HepG2 (cell line): Measurements from ENCODE around the gene TOB1. TPM values are rescaled to one million over a fixed set of nuclear protein-coding genes. Genes with fewer than 3 reads are reported as not detected.

Experiments used
- ATAC-seq: fragments of 200-7000 bp; cut with Tn5 transposase; 3 replicates; pipeline ENCODE4 v1.9.1; 2020; ENCODE audit warnings: mild to moderate bottlenecking, moderate library complexity
- BruUV-seq: library from RNA; stranded (reverse); fragments of 400-500 nt; replicated peaks from 2 replicates; lab custom pipeline; 2021; lab: Mats Ljungman, UMichigan
- CTCF ChIA-PET: fragments of 300-600 bp; formaldehyde crosslinking; extraction: SDS; loops from one replicate; lab custom pipeline; 2021; ENCODE audit warnings: low total read pairs, inconsistent platforms, low intra/inter-chr PET ratio; lab: Yijun Ruan, JAX
- POLR2A ChIA-PET: fragments of 350-600 bp; sonication (Branson Sonifier 250); formaldehyde crosslinking; loops from one replicate; lab custom pipeline; 2020; ENCODE audit warnings: antibody characterized with exemption, inconsistent platforms; lab: Yijun Ruan, JAX
- DNase-seq: peaks from one replicate; pipeline ENCODE4 v3.0.0-alpha.2; 2015; ENCODE audit warnings: low spot score
- FAIRE-seq: peaks from 3 replicates; lab custom pipeline; 2011; peaks lifted over from hg19 to GRCh38; lab: Jason Lieb, UNC
- H2AFZ ChIP-seq: one replicate; pipeline ENCODE4 v1.6.1; 2011; ENCODE audit warnings: low read length, inconsistent platforms
- H3K27ac ChIP-seq: fragments of 300-600 bp; 3 replicates; pipeline ENCODE4 v1.8.0; 2011; ENCODE audit warnings: mixed run types, mild to moderate bottlenecking, mixed read lengths, low read length, inconsistent platforms; ENCODE audit not compliant: insufficient read depth; ENCODE audit errors: extremely low read length
- H3K27me3 ChIP-seq, 2 experiments: fragments of 200-600 bp in 1 of 2; 2 replicates in 1 of 2; 3 replicates in 1 of 2; pipeline versions ENCODE4 v1.6.0 to v1.8.0; 2011; ENCODE audit warnings: low read length in 2 of 2, mild to moderate bottlenecking in 2 of 2, moderate library complexity in 2 of 2, inconsistent platforms in 1 of 2; ENCODE audit not compliant: insufficient read depth in 2 of 2, control insufficient read depth in 1 of 2
- H3K36me3 ChIP-seq, 2 experiments: fragments of 200-600 bp in 1 of 2; replicated peaks in 1 of 2; 2 replicates in 1 of 2; 3 replicates in 1 of 2; pipeline versions ENCODE4 v1.5.1 to v1.8.0; 2011; ENCODE audit warnings: low read length in 2 of 2, inconsistent platforms in 1 of 2; ENCODE audit not compliant: insufficient read depth in 2 of 2, control insufficient read depth in 1 of 2
- H3K4me1 ChIP-seq: 2 replicates; pipeline ENCODE4 v1.5.1; 2012; ENCODE audit warnings: low read length, inconsistent platforms; ENCODE audit not compliant: insufficient read depth
- H3K4me2 ChIP-seq: 2 replicates; pipeline ENCODE4 v1.6.0; 2011; ENCODE audit warnings: low read depth, low read length, inconsistent platforms
- H3K4me3 ChIP-seq, 3 experiments: fragments of 200-600 bp in 1 of 3; sonication (generic), shearing (Covaris generic) in 1 of 3; replicated peaks in 1 of 3; 2 replicates each; pipeline ENCODE4 v1.5.1; 2011 to 2016; ENCODE audit warnings: low read length in 3 of 3, inconsistent platforms in 2 of 3, low read depth in 2 of 3, mild to moderate bottlenecking in 2 of 3, control low read depth in 1 of 3, mixed read lengths in 1 of 3; ENCODE audit not compliant: insufficient read depth in 1 of 3
- H3K79me2 ChIP-seq: one replicate; pipeline ENCODE4 v1.6.1; 2011; ENCODE audit warnings: low read length, inconsistent platforms; ENCODE audit not compliant: insufficient read depth
- H3K9ac ChIP-seq: 2 replicates; pipeline ENCODE4 v1.6.0; 2011; ENCODE audit warnings: mild to moderate bottlenecking, low read depth, low read length, inconsistent platforms; ENCODE audit not compliant: insufficient read depth
- H3K9me3 ChIP-seq: 2 replicates; pipeline ENCODE4 v1.5.1; 2012; ENCODE audit warnings: mild to moderate bottlenecking, low read length
- H4K20me1 ChIP-seq: 2 replicates; pipeline ENCODE4 v1.6.0; 2011; ENCODE audit warnings: inconsistent platforms, mild to moderate bottlenecking, low read length, moderate library complexity; ENCODE audit not compliant: insufficient read depth
- ATF7 ChIP-seq, 2 experiments: fragments of 450-650 bp in 1 of 2; sonication (generic) in 1 of 2; formaldehyde crosslinking in 1 of 2; IDR thresholded peaks; 2 replicates each; pipeline versions ENCODE4 v1.4.0 to v1.6.1; 2016 to 2020; ENCODE audit warnings: antibody characterized with exemption in 1 of 2, mild to moderate bottlenecking in 1 of 2, missing genetic modification reagents in 1 of 2
- ISL2 ChIP-seq: sonication (generic); formaldehyde crosslinking; IDR thresholded peaks from 2 replicates; pipeline ENCODE4 v1.5.0; 2020; ENCODE audit warnings: missing genetic modification reagents
- KDM2A ChIP-seq: sonication (generic); formaldehyde crosslinking; IDR thresholded peaks from 2 replicates; pipeline ENCODE4 v1.4.0; 2020; ENCODE audit warnings: low read depth, missing genetic modification reagents, borderline replicate concordance
- KDM5B ChIP-seq: sonication (generic); formaldehyde crosslinking; IDR thresholded peaks from 2 replicates; pipeline ENCODE4 v1.4.0; 2020; ENCODE audit warnings: missing genetic modification reagents, mild to moderate bottlenecking, borderline replicate concordance
- NR3C1 ChIP-seq: sonication (generic); formaldehyde crosslinking; IDR thresholded peaks from 2 replicates; pipeline ENCODE4 v1.4.0; 2020; ENCODE audit warnings: missing genetic modification reagents
- PCBP1 ChIP-seq: fragments of 200-400 bp; formaldehyde crosslinking; IDR thresholded peaks from 2 replicates; pipeline ENCODE4 v1.6.1; 2017; ENCODE audit warnings: mild to moderate bottlenecking, low read depth, low read length, borderline replicate concordance
- SIN3A ChIP-seq: IDR thresholded peaks from 2 replicates; pipeline ENCODE4 v1.6.1; 2011; ENCODE audit warnings: low read depth, mild to moderate bottlenecking, control low read depth, low read length, borderline replicate concordance
- ZBTB1 ChIP-seq: sonication (generic); formaldehyde crosslinking; IDR thresholded peaks from 2 replicates; pipeline ENCODE4 v1.4.0; 2020; ENCODE audit warnings: missing genetic modification reagents, borderline replicate concordance
- ZBTB10 ChIP-seq: sonication (generic); formaldehyde crosslinking; IDR thresholded peaks from 2 replicates; pipeline ENCODE4 v1.4.0; 2020; ENCODE audit warnings: missing genetic modification reagents, borderline replicate concordance
- ZBTB39 ChIP-seq: sonication (generic); formaldehyde crosslinking; IDR thresholded peaks from 2 replicates; pipeline ENCODE4 v1.5.0; 2020; ENCODE audit warnings: missing genetic modification reagents
- ZNF614 ChIP-seq: IDR thresholded peaks from 2 replicates; pipeline ENCODE4 v1.6.1; 2018; ENCODE audit warnings: missing biosample characterization, missing genetic modification reagents, inconsistent platforms, borderline replicate concordance
- WGBS: methylation state at CpG from one replicate; pipeline ENCODE4 v1.1.6; 2017; ENCODE audit warnings: low lambda C conversion rate; 5-methylcytosine and 5-hydroxymethylcytosine counted together
- in situ Hi-C: cut with HindIII; loops from 2 replicates; pipeline ENCODE4 v1.10.0; 2017; ENCODE audit warnings: low pct_unique_long_range_greater_than_20kb; ENCODE audit not compliant: extremely low pct_ligation_motif_present
- intact Hi-C: fragments of 100-400 bp; cut with micrococcal nuclease; formaldehyde crosslinking; loops from one replicate; pipeline ENCODE4 v1.10.0; 2022; ENCODE audit not compliant: unreplicated experiment
- polyA plus RNA-seq, 8 experiments: library from polyadenylated mRNA; depleted of rRNA in 3 of 8; stranded (reverse) in 7 of 8; unstranded in 1 of 8; fragments of >200 nt; fragmentation: Illumina TruSeq in 4 of 8; extraction: Trizol in 4 of 8; gene quantifications; 2 replicates each; pipeline versions ENCODE4 v1.2.1 to v1.2.3, GENCODE V29; 2011 to 2016; ENCODE audit warnings: low read depth in 4 of 8, missing spikeins in 1 of 8, mixed read lengths in 1 of 8; ENCODE audit not compliant: insufficient read depth in 1 of 8
- total RNA-seq, 5 experiments: library from RNA; depleted of rRNA; stranded (reverse); fragments of >200 nt; fragmentation: Illumina TruSeq; extraction: Trizol; gene quantifications; 2 replicates each; pipeline ENCODE4 v1.2.3, GENCODE V29; 2016; ENCODE audit warnings: low read depth in 1 of 5
- TF ChIP-seq, protein P1 (sequence below): sonication (generic); formaldehyde crosslinking; IDR thresholded peaks from 2 replicates; pipeline ENCODE4 v1.4.0; 2020; ENCODE audit warnings: missing genetic modification reagents, mild to moderate bottlenecking, borderline replicate concordance
- TF ChIP-seq, protein P2 (sequence below), 2 experiments: sonication (generic) in 1 of 2; formaldehyde crosslinking in 1 of 2; IDR thresholded peaks; 2 replicates each; pipeline versions ENCODE4 v1.5.1 to v1.6.1; 2011 to 2020; ENCODE audit warnings: borderline replicate concordance in 1 of 2, low read depth in 1 of 2, low read length in 1 of 2, mild to moderate bottlenecking in 1 of 2, missing genetic modification reagents in 1 of 2, moderate library complexity in 1 of 2

The TOB1 gene
- total and polyA plus RNA-seq, 2 of the 13 experiments (the other 11 are each of a cell fraction or from before 2014, with no cell fraction given), result 21.9 to 57.7 TPM

- TF ChIP-seq KDM5B (CRISPR knock-in tag), result no peak
- TF ChIP-seq ZBTB1, result no peak
- TF ChIP-seq KDM2A (CRISPR knock-in tag), result no peak
- no peak for TF ChIP-seq ZNF614 (CRISPR knock-in tag)
- TF ChIP-seq PCBP1, result no peak
- TF ChIP-seq, protein P1, sequence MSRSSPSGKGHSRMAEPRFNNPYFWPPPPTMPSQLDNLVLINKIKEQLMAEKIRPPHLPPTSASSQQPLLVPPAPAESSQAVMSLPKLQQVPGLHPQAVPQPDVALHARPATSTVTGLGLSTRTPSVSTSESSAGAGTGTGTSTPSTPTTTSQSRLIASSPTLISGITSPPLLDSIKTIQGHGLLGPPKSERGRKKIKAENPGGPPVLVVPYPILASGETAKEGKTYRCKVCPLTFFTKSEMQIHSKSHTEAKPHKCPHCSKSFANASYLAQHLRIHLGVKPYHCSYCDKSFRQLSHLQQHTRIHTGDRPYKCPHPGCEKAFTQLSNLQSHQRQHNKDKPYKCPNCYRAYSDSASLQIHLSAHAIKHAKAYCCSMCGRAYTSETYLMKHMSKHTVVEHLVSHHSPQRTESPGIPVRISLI (CRISPR knock-in tag), result no peak
- no peak for TF ChIP-seq ATF7 (IDR thresholded peaks at IDR 0.05)
- no peak for TF ChIP-seq ATF7 (CRISPR knock-in tag; IDR thresholded peaks at IDR 0.05)
Observed at GRCh38 chr17:50831471-50831928, 34.7 kb downstream of the TOB1 start (continued).

GRCh38 chr17:50830994-50831393 is 35.2 kb downstream of the TOB1 start:
- Histone ChIP-seq H3K9ac (no peak overlapping the region), H3K27me3 (peaks cover 22 to 83% of the 10 kb centered on the region in 2 experiments), H3K4me3 (no peak overlapping the region), H3K4me2 (no peak overlapping the region), H3K4me1 (peaks cover 21% of the 10 kb centered on the region), H3K79me2 (no peaks in the 10 kb centered on the region), H4K20me1 (no peaks in the 10 kb centered on the region), H3K36me3 (no peaks in the 10 kb centered on the region), H3K27ac (no peak overlapping the region), H2AFZ (no peak overlapping the region), H3K9me3 (no peaks in the 10 kb centered on the region)
- no TSS peak for BruUV-seq
- ChIA-PET CTCF (no interaction called here), POLR2A (no interaction called here)
- intact Hi-C loops (no loop called here), in situ Hi-C loops (no loop called here)
- TF ChIP-seq SIN3A (no peak), NR3C1 (CRISPR knock-in tag) (no peak), ZBTB10 (CRISPR knock-in tag) (no peak), ISL2 (CRISPR knock-in tag) (no peak), ZBTB39 (CRISPR knock-in tag) (no peak)
- TF ChIP-seq, protein P2, sequence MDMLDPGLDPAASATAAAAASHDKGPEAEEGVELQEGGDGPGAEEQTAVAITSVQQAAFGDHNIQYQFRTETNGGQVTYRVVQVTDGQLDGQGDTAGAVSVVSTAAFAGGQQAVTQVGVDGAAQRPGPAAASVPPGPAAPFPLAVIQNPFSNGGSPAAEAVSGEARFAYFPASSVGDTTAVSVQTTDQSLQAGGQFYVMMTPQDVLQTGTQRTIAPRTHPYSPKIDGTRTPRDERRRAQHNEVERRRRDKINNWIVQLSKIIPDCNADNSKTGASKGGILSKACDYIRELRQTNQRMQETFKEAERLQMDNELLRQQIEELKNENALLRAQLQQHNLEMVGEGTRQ (IDR thresholded peaks at IDR 0.05; ENCODE audit: low read depth, low read length), result peak; percentile 19; the same call in 1 of the 2 replicates
- TF ChIP-seq, protein P2 (CRISPR knock-in tag; IDR thresholded peaks at IDR 0.05; ENCODE audit: borderline replicate concordance), result no peak
- FAIRE-seq (no peak), ATAC-seq (no peak), DNase-seq (no peak)
- WGBS, result 39% methylated on average over 6 of the region's 12 CpGs
